Ovary (tissue), 9 donors: ENCODE measurements around the gene SCAMP2. TPM values are rescaled to one million over a fixed set of nuclear protein-coding genes. Genes with fewer than 3 reads are reported as not detected.
"Not testable (repeated sequence)": the region's sequence is repeated elsewhere in the genome, so short reads cannot be mapped to it uniquely, and the experiment has no call there.

Experiments
- DNase-seq, 5 donors: peaks; one replicate each; pipeline ENCODE4 v3.0.0-alpha.2; 2019 to 2020
- H3K27ac ChIP-seq, 2 donors: fragments of 200-600 bp; one replicate each; pipeline versions ENCODE4 v1.5.1 to v1.8.0; 2019 to 2022
- H3K27me3 ChIP-seq: fragments of 200-600 bp; one replicate; pipeline ENCODE4 v1.8.0; 2022
- H3K36me3 ChIP-seq: fragments of 200-600 bp; sonication (generic); one replicate; pipeline ENCODE4 v1.5.1; 2019
- H3K4me1 ChIP-seq: one replicate; pipeline ENCODE4 v1.8.1; 2013; ENCODE audit warnings: mild to moderate bottlenecking, moderate library complexity; ENCODE audit not compliant: insufficient read depth
- H3K4me3 ChIP-seq: fragments of 200-600 bp; sonication (generic); one replicate; pipeline ENCODE4 v1.5.1; 2017
- H3K9me3 ChIP-seq, 2 donors: fragments of 200-600 bp in 1 of 2; sonication (generic) in 1 of 2; one replicate each; pipeline versions ENCODE4 v1.5.1 to v1.8.1; 2013 to 2019; ENCODE audit warnings: mild to moderate bottlenecking in 1 of 2, moderate library complexity in 1 of 2
- EP300 ChIP-seq: sonication (generic); formaldehyde crosslinking; IDR thresholded peaks from one replicate; pipeline ENCODE4 v1.6.1; 2017; ENCODE audit warnings: antibody characterized with exemption
- POLR2A ChIP-seq: fragments of 450-650 bp; IDR thresholded peaks from one replicate; pipeline ENCODE4 v1.6.1; 2017; ENCODE audit warnings: antibody characterized with exemption, mild to moderate bottlenecking, moderate library complexity
- whole genome bisulfite sequencing, 3 donors: extraction: QIAGEN DNeasy Blood & Tissue Kit in 1 of 3; methylation state at CpG; one replicate each; pipeline versions ENCODE4 v1.1.5 to v1.1.7; 2013 to 2017; 5-methylcytosine and 5-hydroxymethylcytosine counted together
- intact Hi-C, 4 donors: fragments of 100-400 bp; cut with DNase I; formaldehyde crosslinking; loops; one replicate each; pipeline versions ENCODE4 v1.11.0 to v1.15.1; 2022 to 2023
- polyA plus RNA-seq, 2 donors: library from polyadenylated mRNA; stranded (reverse); fragments of 200-250 nt in 1 of 2; fragments of 350-450 nt in 1 of 2; fragmentation: Illumina TruSeq in 1 of 2; extraction: RNeasy Lipid Tissue Mini Kit (QIAGEN cat#74804) in 1 of 2; gene quantifications; one replicate each; pipeline ENCODE4 v1.2.3, GENCODE V29; 2013 to 2014
- total RNA-seq, 7 donors: library from RNA; depleted of rRNA in 2 of 7; stranded (reverse); fragments of >200 nt in 2 of 7; fragmentation: NEBNext Ultra II Directional in 3 of 7; extraction: Animal tissue kit (Norgen Biotek cat#: 25700) in 3 of 7; gene quantifications; one replicate each; pipeline versions ENCODE4 v1.1.0 to v1.2.4, GENCODE V29; 2016 to 2023
- TF ChIP-seq, protein P1 (sequence below), 3 donors: fragments of 450-650 bp in 2 of 3; fragments of 200-600 bp in 1 of 3; IDR thresholded peaks; one replicate each; pipeline versions ENCODE4 v1.5.1 to v1.8.0; 2016 to 2022; ENCODE audit warnings: antibody characterized with exemption in 3 of 3, mild to moderate bottlenecking in 1 of 3
- donor health status: DM: no; HTN: no; CAD: no; lungs with moderate emphysema.
- donor health status: DM: no; HTN: no; CAD: no.
- donor health status: Bipolar disorder and iron deficiency.
- donor health status: DM: yes; HTN: yes; CAD: no.
- donor health status: DM: no; HTN: no; CAD: no.
- donor health status: DM: yes; HTN: yes; CAD: no.

Gene SCAMP2
- total and polyA plus RNA-seq, 9 donors = 22.9 to 65.5 (median 53.1) TPM

GRCh38 chr15:74897300-74897701 lies 24.1 kb upstream of the SCAMP2 start:
- WGBS, 3 donors = 69 to 77% (median 76%) methylated on average over 6 of the region's 6 CpGs
- intact Hi-C loops = no loop called here
- TF ChIP-seq EP300 = no peak
- TF ChIP-seq POLR2A = no peak
- TF ChIP-seq, protein P1, sequence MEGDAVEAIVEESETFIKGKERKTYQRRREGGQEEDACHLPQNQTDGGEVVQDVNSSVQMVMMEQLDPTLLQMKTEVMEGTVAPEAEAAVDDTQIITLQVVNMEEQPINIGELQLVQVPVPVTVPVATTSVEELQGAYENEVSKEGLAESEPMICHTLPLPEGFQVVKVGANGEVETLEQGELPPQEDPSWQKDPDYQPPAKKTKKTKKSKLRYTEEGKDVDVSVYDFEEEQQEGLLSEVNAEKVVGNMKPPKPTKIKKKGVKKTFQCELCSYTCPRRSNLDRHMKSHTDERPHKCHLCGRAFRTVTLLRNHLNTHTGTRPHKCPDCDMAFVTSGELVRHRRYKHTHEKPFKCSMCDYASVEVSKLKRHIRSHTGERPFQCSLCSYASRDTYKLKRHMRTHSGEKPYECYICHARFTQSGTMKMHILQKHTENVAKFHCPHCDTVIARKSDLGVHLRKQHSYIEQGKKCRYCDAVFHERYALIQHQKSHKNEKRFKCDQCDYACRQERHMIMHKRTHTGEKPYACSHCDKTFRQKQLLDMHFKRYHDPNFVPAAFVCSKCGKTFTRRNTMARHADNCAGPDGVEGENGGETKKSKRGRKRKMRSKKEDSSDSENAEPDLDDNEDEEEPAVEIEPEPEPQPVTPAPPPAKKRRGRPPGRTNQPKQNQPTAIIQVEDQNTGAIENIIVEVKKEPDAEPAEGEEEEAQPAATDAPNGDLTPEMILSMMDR (IDR thresholded peaks at IDR 0.05) = no peak
- Histone ChIP-seq H3K4me3 (no peak overlapping the region), H3K27ac (no peak overlapping the region), H3K36me3 (no peaks in the 10 kb centered on the region), H3K9me3 (no peaks in the 10 kb centered on the region), H3K27me3 (no peaks in the 10 kb centered on the region), H3K4me1 (no peaks in the 10 kb centered on the region)
- no peak for DNase-seq

DNA sequence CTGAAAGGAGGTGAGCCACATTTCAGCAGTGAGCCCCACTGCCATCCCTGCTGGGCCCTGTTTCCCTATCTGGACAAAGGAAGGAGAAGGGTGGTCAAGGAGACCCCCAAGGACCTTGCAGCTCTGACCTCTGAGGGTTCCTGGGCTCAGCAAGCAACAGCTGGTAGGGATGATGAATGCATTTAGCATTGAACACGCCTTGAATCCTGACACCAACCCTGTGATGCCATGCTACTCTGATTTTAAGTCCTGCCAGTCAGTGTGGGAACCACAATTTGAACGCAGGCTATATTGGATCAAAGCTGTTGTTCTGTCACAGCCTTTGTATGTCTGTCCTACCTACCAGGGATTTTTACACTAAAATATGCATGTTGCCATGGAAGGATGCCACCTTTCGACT lies 23.2 kb upstream of the SCAMP2 start:
- Histone ChIP-seq H3K4me1 (no peaks in the 10 kb centered on the region), H3K27me3 (no peaks in the 10 kb centered on the region), H3K27ac (no peak overlapping the region), H3K9me3 (no peaks in the 10 kb centered on the region), H3K36me3 (no peaks in the 10 kb centered on the region), H3K4me3 (no peak overlapping the region)
- no peak for DNase-seq
- intact Hi-C loops = no loop called here
- TF ChIP-seq EP300 (no peak), POLR2A (no peak)
- TF ChIP-seq, protein P1 (IDR thresholded peaks at IDR 0.05) = no peak
- WGBS, 3 donors = 77 to 86% (median 81%) methylated on average over 3 of the region's 3 CpGs

DNA sequence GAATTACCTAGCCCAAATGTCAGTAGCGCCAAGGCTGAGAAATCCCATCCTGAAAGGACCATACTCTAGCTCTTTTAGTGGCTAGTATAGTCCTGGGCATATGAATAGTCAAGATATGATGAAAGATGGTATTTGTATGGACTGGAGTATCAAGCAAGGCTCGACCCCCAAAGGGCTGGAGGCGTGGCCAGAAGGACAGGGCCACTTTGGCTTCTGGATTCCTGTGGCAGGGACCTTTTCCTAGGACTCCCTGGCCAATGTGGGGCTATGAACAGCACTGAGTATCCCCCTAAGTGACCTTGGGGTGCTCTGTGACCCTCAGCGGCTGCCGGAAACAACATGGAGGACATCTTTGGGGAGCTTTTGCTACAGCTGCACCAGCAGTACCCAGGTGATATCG lies 22.7 kb upstream of the SCAMP2 start:
- Histone ChIP-seq H3K27ac (no peak overlapping the region), H3K27me3 (no peaks in the 10 kb centered on the region), H3K9me3 (no peaks in the 10 kb centered on the region), H3K36me3 (no peaks in the 10 kb centered on the region), H3K4me3 (no peak overlapping the region), H3K4me1 (no peaks in the 10 kb centered on the region)
- intact Hi-C loops = no loop called here
- 90 to 92% (median 91%) methylated on average over 6 of the region's 6 CpGs for WGBS, 3 donors
- no peak for DNase-seq
- TF ChIP-seq, protein P1 (IDR thresholded peaks at IDR 0.05) = no peak
- no peak for TF ChIP-seq POLR2A
- TF ChIP-seq EP300 = no peak

DNA sequence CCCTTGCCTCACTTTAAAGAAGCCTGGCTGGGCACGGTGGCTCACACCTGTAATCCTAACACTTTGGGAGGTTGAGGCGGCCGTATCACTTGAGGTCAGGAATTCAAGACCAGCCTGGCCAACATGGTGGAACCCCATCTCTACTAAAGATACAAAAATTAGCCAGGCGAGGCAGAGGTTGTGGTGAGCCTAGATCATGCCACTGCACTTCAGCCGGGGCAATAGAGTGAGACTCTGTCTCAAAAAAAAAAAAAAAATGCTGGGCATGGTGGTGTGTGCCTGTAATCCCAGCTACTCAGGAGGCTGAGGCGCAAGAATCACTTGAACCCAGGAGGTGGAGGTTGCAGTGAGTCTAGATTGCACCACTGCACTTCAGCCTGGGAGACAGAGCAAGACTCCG lies 21.2 kb upstream of the SCAMP2 start:
- not testable (repeated sequence) for H3K9me3 ChIP-seq

GRCh38 chr15:74893627-74894026 lies 20.5 kb upstream of the SCAMP2 start:
- H3K4me1 ChIP-seq = peaks cover 12% of the 10 kb centered on the region
- DNase-seq = no peak
- H3K9me3 ChIP-seq = no peaks in the 10 kb centered on the region
- H3K4me3 ChIP-seq = no peak overlapping the region
- no peak overlapping the region for H3K27ac ChIP-seq
- no peaks in the 10 kb centered on the region for H3K27me3 ChIP-seq
- WGBS, 3 donors = 86 to 94% (median 89%) methylated on average over 3 of the region's 3 CpGs
- H3K36me3 ChIP-seq = no peaks in the 10 kb centered on the region
- intact Hi-C loops = no loop called here
- TF ChIP-seq POLR2A (no peak), EP300 (no peak)
- TF ChIP-seq, protein P1 (IDR thresholded peaks at IDR 0.05) = no peak

More for the DNA sequence above, 21.2 kb upstream of the SCAMP2 start:
- H3K4me1 ChIP-seq, H3K36me3 ChIP-seq, H3K27me3 ChIP-seq, intact Hi-C loops, H3K27ac ChIP-seq, DNase-seq, H3K4me3 ChIP-seq: not testable (repeated sequence)
- 92 to 96% (median 96%) methylated on average over 7 of the region's 7 CpGs for WGBS, 3 donors
